Stimulated activated CD8-positive, alpha-beta memory T cell treated with anti-CD3 and anti-CD28 coated beads, Interleukin-12 subunit alpha, Interleukin-12 subunit beta, amount 100 ng/mL, for 24 hours (primary cell): ENCODE measurements around the gene AGFG2.

Source experiments
- DNase-seq: peaks from one replicate; pipeline ENCODE4 v3.0.0-alpha.2; 2020; ENCODE audit errors: extremely low read depth

Gene AGFG2

DNA sequence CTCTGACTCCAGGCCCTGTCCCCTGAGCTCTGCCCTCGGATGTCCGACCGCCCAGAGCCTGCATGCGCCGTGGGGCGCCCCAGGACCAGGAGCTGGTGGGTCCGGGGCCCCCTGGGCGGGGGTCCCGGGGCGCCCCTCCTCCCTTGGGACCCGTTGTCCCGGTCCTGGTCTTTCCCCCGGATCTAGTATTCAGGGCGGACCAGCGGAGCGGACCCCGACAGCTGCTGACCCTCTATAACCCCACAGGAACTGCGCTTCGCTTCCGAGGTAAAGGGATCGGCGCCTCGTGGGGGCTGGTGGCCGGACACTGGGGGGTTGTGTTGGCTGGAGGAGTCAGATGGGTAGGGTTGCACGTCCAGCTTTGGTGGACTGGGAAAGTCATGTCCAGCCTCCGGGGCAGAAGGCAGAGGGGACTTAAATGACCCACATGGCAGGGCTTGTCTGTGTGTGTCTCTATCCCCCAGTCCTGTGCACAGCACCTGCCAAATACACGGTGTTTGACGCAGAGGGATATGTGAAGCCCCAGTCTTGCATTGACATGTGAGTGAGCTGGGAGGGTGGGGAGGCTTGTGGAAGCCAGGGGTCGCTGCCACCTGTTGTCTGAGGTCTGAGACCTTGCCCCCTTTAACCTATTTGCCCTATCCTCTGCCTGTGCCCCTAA, 73.9 kb downstream of the AGFG2 start:
- DNase-seq = no peak

GRCh38 chr7:100613412-100614175, 74.6 kb downstream of the AGFG2 start:
- no peak for DNase-seq

GRCh38 chr7:100614308-100614861, 75.4 kb downstream of the AGFG2 start:
- DNase-seq = no peak
